ENCODE measurements around the gene ABLIM2.

The ABLIM2 gene

GRCh38 chr4:7968262-7968896 is 190.2 kb downstream of the ABLIM2 start:
- no peak for DNase-seq

GRCh38 chr4:7967501-7968261 is 190.9 kb downstream of the ABLIM2 start:
- DNase-seq, result no peak

- no peak for DNase-seq
These were observed 191.6 kb downstream of the ABLIM2 start for GRCh38 chr4:7967063-7967440.

GRCh38 chr4:7966281-7967062 is 192.1 kb downstream of the ABLIM2 start:
- no peak for DNase-seq

GRCh38 chr4:7964890-7965662 is 193.5 kb downstream of the ABLIM2 start:
- no peak for DNase-seq

- DNase-seq, result no peak
These were observed 194.2 kb downstream of the ABLIM2 start for GRCh38 chr4:7964459-7964858.

- DNase-seq, result no peak
These were observed 194.9 kb downstream of the ABLIM2 start for GRCh38 chr4:7963691-7964090.

GRCh38 chr4:7962609-7963508 is 195.8 kb downstream of the ABLIM2 start:
- peak in 1 of 2 experiments; percentile 45 for DNase-seq

GRCh38 chr4:7960790-7961655 is 197.6 kb downstream of the ABLIM2 start:
- DNase-seq, result no peak

- DNase-seq, result peak; percentile 16 to 58
These were observed 198.4 kb downstream of the ABLIM2 start for GRCh38 chr4:7960017-7960789.

- no peak for DNase-seq
These were observed 199.5 kb downstream of the ABLIM2 start for GRCh38 chr4:7959078-7959477.

GRCh38 chr4:7956934-7957656 is 201.5 kb downstream of the ABLIM2 start:
- no peak for DNase-seq

GRCh38 chr4:7956270-7956808 is 202.3 kb downstream of the ABLIM2 start:
- no peak for DNase-seq

- no peak for DNase-seq
These were observed 203.2 kb downstream of the ABLIM2 start for GRCh38 chr4:7955393-7955792.

- DNase-seq, result no peak
These were observed 206.0 kb downstream of the ABLIM2 start for GRCh38 chr4:7952615-7953014.

- no peak for DNase-seq
These were observed 208.1 kb downstream of the ABLIM2 start for GRCh38 chr4:7950301-7951092.

- DNase-seq, result no peak
These were observed 208.9 kb downstream of the ABLIM2 start for GRCh38 chr4:7949759-7950158.

- no peak for DNase-seq
These were observed 210.7 kb downstream of the ABLIM2 start for GRCh38 chr4:7947927-7948326.
